ENCODE measurements around the gene SLC22A31.

Gene SLC22A31

GRCh38 chr16:89183975-89184676 lies 16.2 kb downstream of the SLC22A31 start:
- FAIRE-seq = no peak

GRCh38 chr16:89183463-89183862 lies 16.9 kb downstream of the SLC22A31 start:
- no peak for FAIRE-seq
- TF ChIP-seq POLR2A (IDR thresholded peaks at IDR 0.05; ENCODE audit: low read depth, low read length) (no peak), TAF1 (IDR thresholded peaks at IDR 0.05; ENCODE audit: borderline replicate concordance, low read depth, low read length) (no peak), POLR2AphosphoS5 (IDR thresholded peaks at IDR 0.05; ENCODE audit: low read depth, low read length) (no peak)

More at GRCh38 chr16:89183975-89184676, 16.2 kb downstream of the SLC22A31 start:
- TF ChIP-seq TAF1 (IDR thresholded peaks at IDR 0.05; ENCODE audit: borderline replicate concordance, low read depth, low read length) (no peak), POLR2A (IDR thresholded peaks at IDR 0.05; ENCODE audit: low read depth, low read length) (no peak), POLR2AphosphoS5 (IDR thresholded peaks at IDR 0.05; ENCODE audit: low read depth, low read length) (no peak)
- DNase-seq (ENCODE audit: insufficient read length) = no peak

GRCh38 chr16:89179656-89180315 lies 20.6 kb downstream of the SLC22A31 start:
- TF ChIP-seq POLR2AphosphoS5 (IDR thresholded peaks at IDR 0.05; ENCODE audit: low read depth, low read length) (no peak), TAF1 (IDR thresholded peaks at IDR 0.05; ENCODE audit: borderline replicate concordance, low read depth, low read length) (no peak), POLR2A (IDR thresholded peaks at IDR 0.05; ENCODE audit: low read depth, low read length) (no peak)
- DNase-seq (ENCODE audit: insufficient read length) = no peak
- FAIRE-seq = no peak

More at GRCh38 chr16:89183463-89183862, 16.9 kb downstream of the SLC22A31 start:
- DNase-seq (ENCODE audit: insufficient read length) = no peak

- FAIRE-seq (no peak), DNase-seq (ENCODE audit: insufficient read length) (no peak)
- TF ChIP-seq POLR2A (IDR thresholded peaks at IDR 0.05; ENCODE audit: low read depth, low read length) (no peak), POLR2AphosphoS5 (IDR thresholded peaks at IDR 0.05; ENCODE audit: low read depth, low read length) (no peak), TAF1 (IDR thresholded peaks at IDR 0.05; ENCODE audit: borderline replicate concordance, low read depth, low read length) (no peak)
Observed at GRCh38 chr16:89179148-89179484, 21.2 kb downstream of the SLC22A31 start.

- TF ChIP-seq POLR2A (IDR thresholded peaks at IDR 0.05; ENCODE audit: low read depth, low read length) (no peak), TAF1 (IDR thresholded peaks at IDR 0.05; ENCODE audit: borderline replicate concordance, low read depth, low read length) (no peak), POLR2AphosphoS5 (IDR thresholded peaks at IDR 0.05; ENCODE audit: low read depth, low read length) (no peak)
- FAIRE-seq = no peak
Observed at GRCh38 chr16:89178453-89179147, 21.7 kb downstream of the SLC22A31 start.

DNA sequence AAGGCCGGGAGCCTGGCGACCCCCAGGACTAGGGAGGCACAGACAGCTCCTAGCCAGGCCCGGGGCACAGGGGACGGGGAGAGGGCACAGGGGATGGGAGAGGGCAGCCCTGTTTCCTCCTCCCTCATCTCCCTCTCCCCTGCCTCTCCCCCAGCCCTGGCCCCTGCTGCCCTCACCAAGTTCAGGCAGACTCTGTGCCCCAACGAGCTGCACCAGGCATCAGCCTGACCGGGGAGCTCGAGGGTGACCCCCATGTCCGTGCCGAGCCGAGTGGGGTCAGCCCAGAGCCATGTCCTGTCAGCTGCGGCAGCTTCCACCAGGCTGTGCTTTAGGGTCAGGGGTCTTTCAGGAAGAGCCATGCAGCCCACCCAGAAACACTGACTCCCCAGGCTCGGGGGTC lies 22.8 kb downstream of the SLC22A31 start:
- FAIRE-seq (no peak), DNase-seq (ENCODE audit: insufficient read length) (no peak)
- TF ChIP-seq POLR2A (IDR thresholded peaks at IDR 0.05; ENCODE audit: low read depth, low read length) (no peak), TAF1 (IDR thresholded peaks at IDR 0.05; ENCODE audit: borderline replicate concordance, low read depth, low read length) (no peak), POLR2AphosphoS5 (IDR thresholded peaks at IDR 0.05; ENCODE audit: low read depth, low read length) (no peak)

More at GRCh38 chr16:89178453-89179147, 21.7 kb downstream of the SLC22A31 start:
- no peak for DNase-seq (ENCODE audit: insufficient read length)

DNA sequence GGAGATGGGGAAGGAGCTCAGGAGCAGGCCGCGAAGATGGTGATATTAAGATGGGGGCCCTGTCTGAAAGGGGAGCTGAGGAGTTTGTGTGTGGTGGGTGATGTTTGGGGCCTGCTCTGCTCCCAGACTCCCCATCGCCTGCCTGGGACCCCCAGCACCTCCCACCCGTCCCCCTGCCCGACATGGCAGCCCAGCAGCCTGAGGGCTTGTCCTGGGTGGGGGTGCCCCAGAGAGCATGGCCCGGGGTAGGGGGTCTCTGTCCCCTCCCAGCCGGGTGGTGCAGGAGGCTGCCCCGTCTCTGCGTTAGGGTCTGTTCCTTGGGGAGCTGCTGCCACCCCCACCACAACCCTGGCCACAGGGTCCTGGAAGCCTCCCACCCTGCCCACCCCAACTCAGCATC lies 23.6 kb downstream of the SLC22A31 start:
- no peak for TF ChIP-seq TAF1 (IDR thresholded peaks at IDR 0.05; ENCODE audit: borderline replicate concordance, low read depth, low read length)
- TF ChIP-seq POLR2AphosphoS5 (IDR thresholded peaks at IDR 0.05; ENCODE audit: low read depth, low read length) = no peak
- no peak for TF ChIP-seq POLR2A (IDR thresholded peaks at IDR 0.05; ENCODE audit: low read depth, low read length)
- FAIRE-seq (no peak), DNase-seq (ENCODE audit: insufficient read length) (no peak)

GRCh38 chr16:89176147-89176690 lies 24.1 kb downstream of the SLC22A31 start:
- no peak for TF ChIP-seq POLR2A (IDR thresholded peaks at IDR 0.05; ENCODE audit: low read depth, low read length)
- TF ChIP-seq TAF1 (IDR thresholded peaks at IDR 0.05; ENCODE audit: borderline replicate concordance, low read depth, low read length) = no peak
- no peak for TF ChIP-seq POLR2AphosphoS5 (IDR thresholded peaks at IDR 0.05; ENCODE audit: low read depth, low read length)
- no peak for FAIRE-seq

GRCh38 chr16:89175280-89176146 lies 24.8 kb downstream of the SLC22A31 start:
- no peak for DNase-seq (ENCODE audit: insufficient read length)
- TF ChIP-seq POLR2AphosphoS5 (IDR thresholded peaks at IDR 0.05; ENCODE audit: low read depth, low read length) (no peak), POLR2A (IDR thresholded peaks at IDR 0.05; ENCODE audit: low read depth, low read length) (no peak), TAF1 (IDR thresholded peaks at IDR 0.05; ENCODE audit: borderline replicate concordance, low read depth, low read length) (no peak)
- no peak for FAIRE-seq

More at GRCh38 chr16:89176147-89176690, 24.1 kb downstream of the SLC22A31 start:
- no peak for DNase-seq (ENCODE audit: insufficient read length)

DNA sequence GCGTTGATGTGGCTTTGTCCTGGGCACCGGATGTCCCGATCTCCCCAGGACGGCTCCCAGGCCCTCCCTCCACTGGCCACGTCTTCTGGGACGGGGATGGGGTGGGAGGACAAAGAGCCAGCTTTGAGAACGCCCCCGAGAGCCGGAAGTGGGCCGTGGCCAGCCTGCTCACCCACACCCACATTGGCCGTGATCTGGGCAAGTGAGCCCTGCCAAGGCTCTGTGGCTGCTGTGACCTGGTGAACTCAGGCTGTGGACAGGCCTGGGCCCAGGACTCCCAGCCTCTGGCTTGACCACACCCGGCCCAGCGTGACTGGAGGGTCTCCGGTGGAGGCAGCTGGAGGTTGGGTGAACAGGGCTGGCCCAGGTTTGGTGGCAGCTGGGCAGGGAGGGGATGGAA lies 25.5 kb downstream of the SLC22A31 start:
- DNase-seq (ENCODE audit: insufficient read length) = no peak
- FAIRE-seq = no peak
- TF ChIP-seq POLR2AphosphoS5 (IDR thresholded peaks at IDR 0.05; ENCODE audit: low read depth, low read length) = no peak
- TF ChIP-seq TAF1 (IDR thresholded peaks at IDR 0.05; ENCODE audit: borderline replicate concordance, low read depth, low read length) = no peak
- no peak for TF ChIP-seq POLR2A (IDR thresholded peaks at IDR 0.05; ENCODE audit: low read depth, low read length)

All from GM12892 (cell line).